ENCODE data around the gene SGMS2.

DNA sequence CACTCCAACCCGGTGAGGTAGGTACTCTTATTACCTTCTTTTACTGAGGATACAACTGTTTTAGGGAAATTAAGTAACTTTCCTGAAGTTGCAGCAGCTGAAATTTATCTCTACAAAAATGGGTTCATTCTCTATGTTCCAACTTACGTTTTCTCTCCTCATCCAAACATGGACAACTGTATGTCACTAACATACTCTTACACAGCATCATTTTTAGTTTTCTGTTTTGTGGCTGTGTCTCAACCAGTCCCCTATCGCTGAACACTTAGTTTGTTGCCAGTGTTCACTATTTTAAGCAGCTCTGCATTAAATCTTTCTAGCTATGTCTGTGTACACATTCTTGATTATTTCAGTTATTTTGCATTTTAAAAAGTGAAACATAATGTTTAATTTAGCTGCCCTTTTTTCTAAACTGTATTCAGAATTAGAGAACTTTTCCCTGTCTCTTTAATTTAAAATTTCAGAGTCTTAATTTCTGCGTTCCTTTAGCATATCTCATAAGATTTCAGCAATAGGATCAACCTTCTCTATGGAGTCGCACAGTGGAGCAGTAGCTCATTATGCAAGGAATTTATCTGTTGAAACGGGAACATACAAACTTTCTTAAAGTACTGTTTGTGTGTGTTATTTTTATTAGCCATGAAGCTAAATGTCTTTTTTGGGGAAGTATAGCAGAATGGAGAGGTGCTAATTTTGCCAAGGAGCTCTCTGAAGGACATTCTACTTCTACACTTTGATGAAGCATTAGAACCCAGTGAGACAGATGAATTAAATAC, 3.8 kb downstream of the SGMS2 start:
- no peak for TF ChIP-seq EP300 (IDR thresholded peaks at IDR 0.05)
- TF ChIP-seq, protein P1, sequence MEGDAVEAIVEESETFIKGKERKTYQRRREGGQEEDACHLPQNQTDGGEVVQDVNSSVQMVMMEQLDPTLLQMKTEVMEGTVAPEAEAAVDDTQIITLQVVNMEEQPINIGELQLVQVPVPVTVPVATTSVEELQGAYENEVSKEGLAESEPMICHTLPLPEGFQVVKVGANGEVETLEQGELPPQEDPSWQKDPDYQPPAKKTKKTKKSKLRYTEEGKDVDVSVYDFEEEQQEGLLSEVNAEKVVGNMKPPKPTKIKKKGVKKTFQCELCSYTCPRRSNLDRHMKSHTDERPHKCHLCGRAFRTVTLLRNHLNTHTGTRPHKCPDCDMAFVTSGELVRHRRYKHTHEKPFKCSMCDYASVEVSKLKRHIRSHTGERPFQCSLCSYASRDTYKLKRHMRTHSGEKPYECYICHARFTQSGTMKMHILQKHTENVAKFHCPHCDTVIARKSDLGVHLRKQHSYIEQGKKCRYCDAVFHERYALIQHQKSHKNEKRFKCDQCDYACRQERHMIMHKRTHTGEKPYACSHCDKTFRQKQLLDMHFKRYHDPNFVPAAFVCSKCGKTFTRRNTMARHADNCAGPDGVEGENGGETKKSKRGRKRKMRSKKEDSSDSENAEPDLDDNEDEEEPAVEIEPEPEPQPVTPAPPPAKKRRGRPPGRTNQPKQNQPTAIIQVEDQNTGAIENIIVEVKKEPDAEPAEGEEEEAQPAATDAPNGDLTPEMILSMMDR (IDR thresholded peaks at IDR 0.05) = no peak
- TF ChIP-seq POLR2A (IDR thresholded peaks at IDR 0.05) = no peak
